GM10248 (cell line): ENCODE data around the gene SEPTIN8.

Source experiments
- CTCF ChIA-PET: fragments of 300-600 bp; sonication (Branson Sonifier 250); formaldehyde crosslinking; extraction: SDS; loops from one replicate; lab custom pipeline; 2021; ENCODE audit warnings: antibody characterized with exemption; lab: Yijun Ruan, JAX
- POLR2A ChIA-PET: fragments of 350-650 bp; sonication (Branson Sonifier 250); formaldehyde crosslinking; extraction: SDS; loops from one replicate; lab custom pipeline; 2020; ENCODE audit warnings: antibody characterized with exemption; lab: Yijun Ruan, JAX
- DNase-seq: peaks from one replicate; pipeline ENCODE4 v3.0.0; 2012; ENCODE audit errors: extremely low spot score
- TF ChIP-seq, protein P1 (sequence below): IDR thresholded peaks from 2 replicates; pipeline ENCODE4 v1.5.1; 2012; ENCODE audit warnings: mild to moderate bottlenecking, low read depth; ENCODE audit errors: extremely low read depth, missing control alignments, control extremely low read depth

SEPTIN8 gene

DNA sequence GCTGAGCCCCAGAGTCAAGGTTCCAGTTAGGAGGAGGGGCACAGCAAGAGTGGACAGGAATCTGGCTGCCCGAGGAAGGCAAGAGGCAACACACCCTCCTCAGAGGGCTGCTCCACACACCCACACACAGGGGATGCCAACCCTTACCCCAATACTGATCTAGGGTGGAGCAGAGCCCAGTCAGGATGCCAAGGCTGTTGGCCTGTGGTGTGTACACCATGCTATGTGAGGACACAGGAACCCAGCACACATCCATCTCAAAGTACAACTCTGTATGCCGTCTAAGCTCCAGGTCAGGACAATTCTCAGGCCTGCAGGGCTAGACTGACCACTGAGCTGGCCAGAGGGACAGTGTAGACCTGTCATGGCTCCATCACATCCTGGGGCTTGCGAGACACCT, 2.6 kb downstream of the SEPTIN8 start:
- ChIA-PET POLR2A (interaction anchor here (1.1 kb wide), 1 partner anchor 18 kb away, joined by 3 read pairs; no protein-coding TSS in a partner anchor), CTCF (interaction anchor here (1.2 to 2.9 kb wide), 7 partner anchors 8 to 46 kb away, joined by 3 to 10 read pairs (median 3); no protein-coding TSS in a partner anchor)
- TF ChIP-seq, protein P1, sequence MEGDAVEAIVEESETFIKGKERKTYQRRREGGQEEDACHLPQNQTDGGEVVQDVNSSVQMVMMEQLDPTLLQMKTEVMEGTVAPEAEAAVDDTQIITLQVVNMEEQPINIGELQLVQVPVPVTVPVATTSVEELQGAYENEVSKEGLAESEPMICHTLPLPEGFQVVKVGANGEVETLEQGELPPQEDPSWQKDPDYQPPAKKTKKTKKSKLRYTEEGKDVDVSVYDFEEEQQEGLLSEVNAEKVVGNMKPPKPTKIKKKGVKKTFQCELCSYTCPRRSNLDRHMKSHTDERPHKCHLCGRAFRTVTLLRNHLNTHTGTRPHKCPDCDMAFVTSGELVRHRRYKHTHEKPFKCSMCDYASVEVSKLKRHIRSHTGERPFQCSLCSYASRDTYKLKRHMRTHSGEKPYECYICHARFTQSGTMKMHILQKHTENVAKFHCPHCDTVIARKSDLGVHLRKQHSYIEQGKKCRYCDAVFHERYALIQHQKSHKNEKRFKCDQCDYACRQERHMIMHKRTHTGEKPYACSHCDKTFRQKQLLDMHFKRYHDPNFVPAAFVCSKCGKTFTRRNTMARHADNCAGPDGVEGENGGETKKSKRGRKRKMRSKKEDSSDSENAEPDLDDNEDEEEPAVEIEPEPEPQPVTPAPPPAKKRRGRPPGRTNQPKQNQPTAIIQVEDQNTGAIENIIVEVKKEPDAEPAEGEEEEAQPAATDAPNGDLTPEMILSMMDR, result no peak
- DNase-seq, result no peak

DNA sequence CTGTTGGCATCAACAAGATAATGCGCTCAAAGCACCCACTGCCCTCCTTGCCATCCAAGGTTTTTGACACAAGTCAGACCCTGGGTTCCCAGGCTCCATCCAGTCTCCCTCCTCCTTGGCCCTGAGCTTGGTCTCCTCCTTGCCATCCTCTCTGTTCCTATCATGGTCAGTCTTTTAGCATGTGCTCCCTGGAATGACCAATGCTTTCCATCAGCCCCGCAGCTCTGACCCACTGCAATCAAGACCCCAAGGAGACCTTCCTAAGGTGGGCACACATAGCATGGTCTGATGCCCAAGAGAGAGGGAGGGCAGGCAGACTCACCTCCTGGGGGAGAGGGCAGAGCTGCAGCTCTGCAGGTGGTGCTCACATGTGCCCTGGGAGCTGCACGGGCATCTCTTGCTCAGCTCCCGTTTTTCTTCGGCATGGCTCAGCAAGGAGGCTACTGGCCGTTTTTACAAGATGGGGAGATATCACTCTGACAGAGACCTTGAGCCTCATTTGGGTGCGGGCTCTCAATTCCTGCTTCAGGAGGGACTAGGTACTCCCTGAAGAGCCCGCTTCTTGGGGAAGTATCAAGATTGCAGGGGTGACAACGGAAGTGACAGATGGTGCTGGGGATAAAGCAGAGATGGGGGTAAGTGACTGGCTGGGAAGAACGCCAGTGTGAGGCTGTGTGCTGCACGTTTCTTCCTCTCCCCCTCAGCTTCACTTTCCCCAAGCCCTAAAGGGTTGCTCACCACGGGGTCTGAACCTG, 3.3 kb downstream of the SEPTIN8 start:
- no peak for DNase-seq
- TF ChIP-seq, protein P1, result no peak
- ChIA-PET POLR2A (interaction anchor here (1.1 kb wide), 1 partner anchor 19 kb away, joined by 3 read pairs; no protein-coding TSS in a partner anchor), CTCF (interaction anchor here (1.1 to 2.9 kb wide), 7 partner anchors 10 to 247 kb away, joined by 3 to 9 read pairs (median 4); no protein-coding TSS in a partner anchor)

DNA sequence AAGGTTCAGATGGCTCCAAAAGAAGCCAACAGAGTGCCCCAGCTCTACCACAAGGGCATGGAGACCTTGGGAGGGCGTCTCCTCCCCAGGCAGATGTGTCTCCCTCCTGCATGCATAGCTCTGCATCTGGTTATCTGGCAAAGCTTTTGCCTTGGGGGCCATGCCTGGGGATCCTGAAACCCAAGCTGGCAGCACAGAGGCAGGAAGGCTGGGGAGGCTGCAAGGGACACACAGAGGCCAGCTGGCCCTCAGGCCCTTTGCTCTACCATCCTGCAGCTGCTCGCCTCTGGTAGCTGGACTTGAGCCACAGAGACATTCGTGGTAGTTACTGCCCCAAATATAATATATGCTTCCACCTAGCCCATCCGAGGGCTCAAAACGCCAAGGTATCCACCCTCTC, 3.9 kb downstream of the SEPTIN8 start:
- CTCF ChIA-PET, result interaction anchor here (0.6 to 2.9 kb wide), 6 partner anchors 12 to 247 kb away, joined by 3 to 9 read pairs (median 4); no protein-coding TSS in a partner anchor
- no peak for DNase-seq

DNA sequence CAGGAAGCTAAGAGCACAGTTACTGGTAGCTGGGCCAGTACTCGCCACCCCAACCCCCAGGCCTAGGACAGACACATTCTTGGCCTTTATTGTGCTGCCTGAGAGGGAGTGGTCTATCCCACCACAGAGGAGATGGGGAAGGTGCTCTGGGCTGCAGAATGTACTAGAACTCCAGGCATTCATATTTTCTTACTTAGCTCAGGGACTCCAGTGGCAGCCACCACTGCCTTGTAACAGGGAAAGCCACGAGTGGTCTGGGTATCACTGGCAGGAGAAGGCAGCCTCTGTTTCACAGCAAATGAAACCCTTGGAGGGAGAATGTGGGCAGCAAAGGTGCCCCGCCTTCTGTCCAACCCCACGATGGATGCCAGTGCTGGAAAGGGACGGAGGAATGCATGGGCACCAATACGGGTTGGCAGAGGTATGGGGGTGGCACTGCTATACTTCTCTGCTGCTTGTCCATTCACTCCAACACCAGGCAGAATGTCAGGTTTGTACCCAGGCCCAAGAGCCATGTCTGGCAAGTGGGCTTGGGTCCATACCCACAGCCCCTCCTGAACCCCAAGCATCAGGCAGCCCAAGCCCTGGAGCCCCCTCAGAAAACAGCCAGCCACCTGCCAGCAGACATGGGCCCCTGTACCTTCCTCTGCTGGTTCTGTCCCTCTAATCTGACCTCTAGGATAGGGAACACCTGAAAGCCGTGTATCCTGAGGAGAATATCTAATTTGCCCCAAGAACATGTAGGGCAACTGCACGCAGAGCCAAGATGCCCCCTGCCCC, 4.6 kb downstream of the SEPTIN8 start:
- ChIA-PET POLR2A (no interaction called here), CTCF (interaction anchor here (0.6 to 2.9 kb wide), 3 partner anchors 13 to 48 kb away, joined by 3 to 9 read pairs (median 5); no protein-coding TSS in a partner anchor)
- TF ChIP-seq, protein P1, result no peak
- no peak for DNase-seq

More for the DNA sequence above, 3.9 kb downstream of the SEPTIN8 start:
- TF ChIP-seq, protein P1, result no peak
- POLR2A ChIA-PET, result interaction anchor here (1.1 kb wide), 1 partner anchor 20 kb away, joined by 3 read pairs; no protein-coding TSS in a partner anchor

DNA sequence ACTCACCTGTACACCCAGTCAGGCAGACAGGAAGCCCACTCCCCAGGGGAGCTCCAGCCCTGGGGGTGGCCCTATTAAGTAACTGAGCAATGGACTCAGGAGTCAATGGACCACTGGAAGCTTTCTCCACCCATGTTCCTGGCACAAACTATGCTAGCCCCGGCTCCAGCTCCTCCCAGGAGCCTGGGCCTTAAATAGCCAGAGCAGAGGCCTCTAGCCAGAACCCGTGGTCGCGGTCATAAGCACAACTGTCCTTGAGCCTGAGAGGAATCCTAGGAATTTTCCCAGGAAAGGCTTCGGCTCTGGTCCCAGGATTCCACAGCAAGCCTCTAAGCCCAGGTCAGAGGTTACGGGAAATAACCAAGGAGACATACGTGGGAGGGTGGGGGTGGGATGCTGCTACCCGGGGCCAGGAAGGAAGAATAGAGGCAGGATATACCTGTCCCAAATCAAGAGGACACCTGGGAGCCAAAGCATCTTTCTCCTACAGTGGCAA, 5.5 kb downstream of the SEPTIN8 start:
- TF ChIP-seq, protein P1, result no peak
- POLR2A ChIA-PET, result no interaction called here
- CTCF ChIA-PET, result interaction anchor here (1.1 to 2.9 kb wide), 3 partner anchors 14 to 49 kb away, joined by 6 to 10 read pairs (median 9); no protein-coding TSS in a partner anchor
- DNase-seq, result no peak
